Fibroblast of skin of left biceps (primary cell): ENCODE data around the gene BMPER.

ENCODE experiments used
- DNase-seq, 2 experiments: peaks; one replicate each; pipeline ENCODE4 v3.0.0-alpha.2; 2013; ENCODE audit warnings: low read depth in 2 of 2

The BMPER gene

DNA sequence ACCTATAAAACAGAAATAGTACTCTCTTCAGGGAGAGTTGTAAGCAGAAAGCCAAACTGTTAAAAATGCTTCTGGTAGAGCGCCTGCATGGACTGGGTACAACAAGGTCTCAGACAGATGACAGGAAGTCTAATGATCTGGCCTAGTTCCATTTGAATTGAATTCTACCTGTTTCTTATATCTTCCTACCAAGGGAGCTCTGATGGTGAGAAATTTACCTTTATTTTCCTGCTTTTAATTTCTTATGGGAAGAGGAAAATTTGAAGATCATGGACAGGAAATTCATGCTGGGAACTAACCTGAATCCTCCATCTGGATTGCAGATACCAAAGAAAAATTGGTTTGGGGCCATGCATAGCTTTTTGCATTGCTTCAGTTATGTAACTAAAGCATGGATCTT, 63.3 kb downstream of the BMPER start:
- no peak for DNase-seq

DNA sequence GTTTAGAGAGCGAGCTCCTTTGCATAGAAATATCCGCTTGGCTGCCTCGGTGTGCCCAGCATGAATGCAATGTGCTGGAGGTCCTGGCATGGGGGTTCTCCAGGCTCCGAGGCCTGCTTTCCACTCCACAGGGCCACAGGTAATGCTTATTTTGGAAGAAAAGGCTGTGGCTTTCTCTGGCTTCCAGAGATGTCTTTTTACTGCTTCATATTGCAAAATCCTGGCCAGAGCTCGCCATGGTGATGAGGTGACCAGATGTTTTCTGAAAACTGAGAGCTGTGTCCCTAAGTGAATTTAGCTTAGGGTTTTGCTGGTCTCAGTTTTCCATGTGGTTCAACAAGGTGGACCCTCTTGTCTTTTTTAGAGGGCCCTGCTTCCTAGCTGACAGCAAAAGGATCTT, 65.2 kb downstream of the BMPER start:
- no peak for DNase-seq

DNA sequence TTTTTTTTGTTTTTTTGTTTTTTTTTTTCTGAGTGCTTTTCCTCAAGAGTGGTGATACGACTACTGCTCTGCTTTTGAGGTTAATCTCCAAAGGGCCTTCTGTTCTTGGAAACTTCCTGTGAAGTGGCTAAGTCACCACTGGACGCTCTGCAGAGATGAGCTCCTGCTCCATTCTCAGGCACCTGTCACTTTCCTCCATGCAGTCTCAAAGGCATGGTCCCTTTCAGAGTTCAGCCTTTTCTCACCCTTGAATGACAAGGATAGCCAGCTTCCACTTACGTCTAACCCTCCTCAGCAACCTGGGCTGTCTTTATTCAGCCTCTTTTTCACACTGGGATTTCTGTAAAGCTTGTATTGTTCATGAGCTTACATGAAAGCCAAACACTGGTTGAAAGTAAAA, 65.8 kb downstream of the BMPER start:
- no peak for DNase-seq

DNA sequence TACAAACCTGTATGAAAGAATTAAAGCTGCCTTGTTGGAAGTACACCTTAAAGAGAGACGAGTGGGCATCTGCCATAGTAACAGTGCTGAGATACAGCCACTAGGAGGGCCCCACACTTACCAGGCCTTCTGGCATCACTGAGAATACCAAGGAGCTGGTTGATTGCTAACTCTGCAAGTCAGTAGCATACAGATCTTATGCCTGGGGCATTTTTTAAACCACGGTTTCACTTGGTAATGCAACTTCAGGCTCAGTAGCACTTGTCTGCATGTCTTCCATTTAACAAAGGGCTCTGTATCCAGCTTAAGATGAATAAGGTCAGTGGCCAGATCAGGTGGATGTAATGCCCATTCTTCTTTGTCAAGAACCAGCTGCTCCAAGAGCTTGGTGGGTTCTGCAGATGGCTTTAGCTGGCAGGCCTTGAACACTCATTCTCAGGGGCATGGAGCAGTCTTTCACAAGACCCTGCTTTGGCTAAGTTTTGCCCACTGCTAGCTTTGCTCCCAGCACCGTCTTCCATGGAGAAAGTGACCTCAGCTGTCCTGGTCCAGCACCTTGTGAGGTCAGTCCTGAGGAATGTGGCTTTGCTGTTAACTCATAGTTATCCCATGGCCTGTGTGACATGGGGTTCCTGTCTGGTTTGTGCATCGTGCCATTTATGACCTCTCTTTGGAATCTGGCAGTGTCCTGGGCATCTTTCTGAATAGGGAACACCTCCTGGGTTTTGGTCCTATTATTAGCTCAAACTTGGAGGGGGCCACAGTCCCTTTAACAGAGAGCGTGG, 68.1 kb downstream of the BMPER start:
- DNase-seq, result no peak

- no peak for DNase-seq
These were observed 74.0 kb downstream of the BMPER start for GRCh38 chr7:33979300-33979806.

DNA sequence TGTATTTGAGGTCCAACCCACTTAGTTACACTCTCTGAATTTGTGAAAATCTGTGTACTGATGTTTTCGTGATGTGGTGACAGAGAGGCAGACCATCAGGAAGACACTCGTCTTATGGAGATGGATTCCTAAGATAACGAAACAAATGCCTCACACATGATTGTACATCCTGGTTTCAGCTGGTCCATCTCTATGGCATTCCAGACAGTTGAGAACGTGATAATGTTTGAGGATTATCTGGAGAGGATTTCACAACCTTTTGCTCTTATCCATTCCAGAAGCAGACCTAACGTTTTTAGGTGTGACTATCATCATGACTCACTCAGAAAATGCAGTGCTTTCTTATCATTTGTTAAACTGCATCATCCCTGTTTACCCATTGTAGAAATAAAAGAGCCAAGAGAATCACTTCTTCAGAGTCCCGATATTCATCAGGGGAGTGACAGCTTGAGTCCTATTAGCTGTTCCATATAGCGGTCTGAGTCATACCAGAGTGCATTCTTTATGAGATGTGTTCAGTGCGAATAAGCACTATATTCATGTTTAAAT, 74.5 kb downstream of the BMPER start:
- peak; percentile 97 to 98 for DNase-seq

GRCh38 chr7:33981226-33981625, 75.9 kb downstream of the BMPER start:
- DNase-seq, result no peak

DNA sequence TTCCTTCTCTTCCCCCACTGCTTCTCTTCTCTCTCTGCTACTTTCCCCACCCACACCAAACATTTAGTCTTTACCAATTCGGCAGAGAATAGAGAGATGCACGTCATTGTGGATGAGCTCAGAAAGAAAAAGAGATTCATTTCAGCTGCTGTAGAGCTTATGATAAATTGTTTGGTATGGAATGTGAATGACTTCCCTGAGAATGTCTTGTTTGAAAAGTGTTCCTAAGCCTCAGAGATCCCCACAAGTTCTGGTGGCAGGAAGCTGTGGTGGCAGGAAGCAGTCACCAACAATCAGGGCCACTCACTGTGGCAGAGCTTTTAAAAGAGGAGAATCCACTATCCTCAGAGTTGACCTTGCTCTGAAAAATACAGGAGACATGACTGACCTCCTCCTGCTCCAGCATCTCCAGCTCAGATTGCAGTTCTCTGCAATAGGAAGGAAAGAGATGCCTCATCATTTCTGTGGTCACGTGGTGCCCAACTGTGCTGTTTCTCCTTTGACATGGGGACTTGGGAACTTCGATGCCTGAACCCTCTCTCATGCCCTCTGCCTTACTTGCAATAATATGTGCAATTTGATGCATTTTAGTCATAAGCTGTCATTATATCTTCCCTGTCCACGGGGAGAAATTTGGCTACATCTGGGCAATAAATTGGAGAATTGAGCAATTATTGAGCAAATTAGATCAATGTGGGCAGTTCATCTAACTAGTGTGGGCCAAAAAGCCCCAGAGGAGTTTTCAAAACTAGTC, 76.5 kb downstream of the BMPER start:
- DNase-seq, result peak in 1 of 2 experiments; percentile 55

- DNase-seq, result peak in 1 of 2 experiments; percentile 42
These were observed 77.1 kb downstream of the BMPER start for GRCh38 chr7:33982425-33982786.

DNA sequence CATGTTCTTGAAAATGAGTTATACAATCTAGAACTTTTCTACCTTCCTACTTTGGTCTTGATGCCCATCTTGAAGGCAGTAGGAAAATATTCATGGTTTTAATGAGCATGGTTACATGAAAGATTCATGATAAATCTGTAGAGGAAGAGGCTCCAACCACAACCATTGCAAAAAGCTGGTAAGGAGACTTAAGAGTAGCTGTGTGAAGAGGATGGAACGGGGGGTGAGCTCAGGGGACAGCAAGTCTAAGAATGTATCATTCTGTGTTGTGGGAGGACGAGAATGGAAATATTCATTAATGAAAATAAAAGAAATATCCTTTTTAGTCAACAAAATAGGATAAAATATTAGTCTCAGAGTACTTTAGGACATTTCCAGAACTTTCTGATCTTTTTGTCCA, 81.1 kb downstream of the BMPER start:
- DNase-seq, result no peak

DNA sequence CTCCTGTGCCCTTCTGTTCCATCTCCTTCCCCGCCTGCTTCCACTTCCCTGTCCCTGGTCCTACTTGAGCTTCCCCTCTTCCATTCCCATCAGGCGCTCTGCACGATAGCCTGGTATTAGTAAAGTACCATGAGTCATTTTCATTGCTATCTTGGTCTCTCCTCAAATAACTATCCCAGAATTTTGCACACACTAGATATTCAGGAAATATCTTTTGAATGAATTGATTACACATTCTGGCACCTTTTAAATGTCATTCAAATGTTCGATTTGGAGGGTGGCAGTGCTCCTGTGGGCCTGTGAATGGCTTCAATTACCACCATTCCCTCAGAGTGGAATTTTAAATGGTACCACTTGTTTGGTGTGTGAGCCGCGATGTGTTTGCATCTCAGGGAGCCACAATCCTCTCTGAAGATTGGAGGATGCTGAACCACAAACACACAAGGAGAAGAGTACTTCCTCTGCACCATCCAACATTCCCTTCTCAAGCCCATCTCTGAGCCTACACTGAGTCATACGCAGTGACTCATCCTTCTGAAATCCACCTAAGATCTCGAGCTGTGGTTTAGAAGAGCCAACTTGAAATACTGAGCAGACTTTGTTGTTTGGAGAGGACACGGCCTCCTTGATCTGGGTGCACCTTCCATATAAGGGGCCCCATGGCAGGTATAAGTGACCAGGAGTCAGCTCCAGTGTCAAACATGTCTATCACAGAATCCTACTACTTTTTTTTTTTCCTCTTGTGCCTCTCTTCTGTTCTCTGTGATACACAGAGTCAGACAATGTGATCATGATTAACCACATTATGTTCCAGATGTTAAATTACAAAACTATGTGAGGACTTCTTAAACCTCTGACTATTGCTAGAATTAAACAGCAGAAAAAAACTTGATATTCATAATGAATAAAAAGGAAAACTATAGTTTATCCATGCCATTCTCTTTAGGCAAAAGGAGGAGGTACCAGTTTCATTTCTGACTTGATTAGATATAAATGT, 81.9 kb downstream of the BMPER start:
- peak; percentile 99 for DNase-seq

DNA sequence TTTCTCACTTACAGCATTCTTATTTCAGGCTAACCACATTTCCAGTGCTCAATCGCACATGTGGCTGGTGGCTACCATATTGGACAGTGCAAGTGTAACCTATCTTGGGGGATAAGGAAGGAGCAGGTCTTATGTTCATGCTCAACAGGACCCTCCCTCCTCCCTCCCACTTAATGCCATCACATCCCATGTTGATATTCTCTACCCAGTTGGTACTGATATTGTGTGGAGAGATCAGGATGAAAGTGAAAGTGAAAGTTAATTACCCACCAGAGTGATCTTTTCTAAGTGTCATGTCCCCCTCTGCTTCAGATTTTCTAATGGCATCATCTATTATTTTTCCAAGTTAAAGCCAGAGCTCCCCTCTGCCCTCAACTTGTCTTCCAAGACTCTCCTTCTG, 91.6 kb downstream of the BMPER start:
- no peak for DNase-seq

DNA sequence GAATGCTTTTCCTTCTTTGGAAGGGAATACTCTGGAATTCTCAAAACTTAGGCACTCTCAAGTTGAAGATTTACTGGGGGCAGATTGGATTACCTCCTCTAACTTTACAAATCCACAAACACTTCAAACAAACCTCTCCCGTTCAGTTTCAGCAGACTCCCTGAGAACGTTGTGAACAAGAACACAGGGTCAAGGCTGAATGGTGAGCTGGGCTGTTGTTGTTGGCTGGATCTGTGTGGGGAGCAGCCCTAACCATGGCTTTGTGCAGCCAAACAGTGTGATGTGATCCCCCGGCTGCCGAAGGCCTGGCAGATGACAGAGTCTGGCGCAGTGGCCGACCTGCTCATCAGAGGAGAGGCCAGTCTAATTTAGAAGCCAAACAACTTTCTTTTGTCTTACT, 93.1 kb downstream of the BMPER start:
- DNase-seq, result no peak

GRCh38 chr7:34011017-34011695, 105.8 kb downstream of the BMPER start:
- DNase-seq, result no peak

DNA sequence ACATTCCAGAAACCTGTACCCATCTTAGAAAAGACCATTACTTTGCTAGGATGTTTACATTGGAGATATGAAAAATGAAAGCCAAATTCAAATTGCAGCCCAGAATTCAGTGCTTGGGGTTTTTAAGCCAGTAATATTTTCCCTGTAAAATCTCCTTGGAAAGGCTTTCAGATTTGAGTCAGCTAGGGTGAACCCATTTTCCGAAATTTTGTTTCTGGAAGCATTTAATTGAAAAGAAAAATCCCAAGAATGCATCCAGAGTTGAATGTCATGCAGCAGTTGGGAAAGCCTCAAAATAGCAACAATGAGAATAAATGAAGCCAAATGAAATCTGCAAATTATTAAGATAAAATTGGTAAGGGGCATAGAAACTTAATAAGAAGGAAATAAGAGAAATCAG, 106.4 kb downstream of the BMPER start:
- peak; percentile 37 to 45 for DNase-seq

- no peak for DNase-seq
These were observed 108.1 kb downstream of the BMPER start for GRCh38 chr7:34013421-34013820.

GRCh38 chr7:34015651-34016050, 110.3 kb downstream of the BMPER start:
- DNase-seq, result no peak

DNA sequence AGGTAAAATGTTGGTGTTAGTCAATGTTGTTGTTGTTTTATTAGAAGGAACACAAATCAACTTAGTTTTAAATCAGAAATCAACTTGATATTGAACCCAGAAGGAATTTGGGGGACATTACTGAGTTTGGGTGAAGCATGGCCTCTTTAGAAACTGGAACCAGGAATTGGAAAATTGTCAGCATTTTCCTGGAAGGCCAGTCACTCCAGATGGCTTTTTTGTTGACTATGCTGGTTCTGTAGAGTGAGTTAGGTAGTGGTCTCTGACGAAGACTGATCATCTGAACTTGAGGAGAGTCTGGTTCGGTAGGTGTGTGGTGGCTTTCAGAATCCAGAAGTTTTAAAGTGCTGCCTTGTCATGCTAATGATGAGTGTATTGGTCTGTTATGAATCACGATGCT, 111.5 kb downstream of the BMPER start:
- no peak for DNase-seq

DNA sequence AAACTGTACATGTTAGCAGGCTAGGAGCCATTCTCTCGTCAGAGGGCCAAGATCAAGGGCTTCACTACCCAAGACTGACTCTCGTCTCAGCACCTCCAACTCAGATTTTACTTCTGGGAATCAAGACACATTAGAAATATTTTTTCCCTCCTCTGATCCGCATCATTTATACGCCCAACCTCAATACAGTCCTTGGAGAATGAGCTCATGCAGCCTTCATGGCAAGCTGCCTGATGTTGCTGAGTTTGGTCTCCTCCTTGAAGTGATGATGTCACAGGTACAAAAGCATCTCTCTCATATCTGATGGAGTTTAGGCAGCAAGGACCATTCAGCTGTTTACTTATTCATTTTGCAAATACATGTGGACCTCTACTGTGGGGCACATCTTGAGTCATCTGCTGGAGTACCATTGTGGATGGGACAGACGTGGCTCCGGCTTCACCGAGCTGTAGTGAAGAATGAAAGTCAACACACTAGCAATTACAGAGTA, 114.0 kb downstream of the BMPER start:
- DNase-seq, result no peak

DNA sequence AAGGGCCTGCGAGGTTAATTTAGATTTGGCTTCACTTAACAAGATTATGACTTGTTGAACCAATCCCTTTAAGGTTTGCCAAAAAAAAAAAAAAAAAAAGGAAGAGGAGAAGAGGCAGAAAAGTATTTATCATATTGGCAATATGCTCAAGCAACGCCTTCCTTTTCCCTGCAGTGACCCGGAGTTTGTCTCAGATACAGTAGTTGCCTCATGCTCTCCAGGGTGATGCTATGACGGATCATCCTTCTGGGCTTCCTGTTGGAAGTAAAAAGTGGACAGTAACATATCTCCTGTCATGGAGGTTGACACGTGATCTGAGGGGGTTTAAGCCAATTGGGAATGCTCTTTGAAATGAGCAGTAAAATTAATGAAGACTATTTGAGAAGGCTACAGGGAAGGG, 117.3 kb downstream of the BMPER start:
- DNase-seq, result no peak

- DNase-seq, result no peak
These were observed 120.3 kb downstream of the BMPER start for GRCh38 chr7:34025600-34025999.
